HG03196 (cell line): ENCODE results near the gene CH25H.

Source experiments
- ATAC-seq: cut with Tn5 transposase; IDR thresholded peaks from one replicate; pipeline ENCODE4 v1.9.1; 2021; ENCODE audit not compliant: unreplicated experiment

Gene CH25H

GRCh38 chr10:89233033-89233432 lies 25.9 kb upstream of the CH25H start:
- no peak for ATAC-seq

- ATAC-seq: no peak
Measured at GRCh38 chr10:89228962-89229361, 21.8 kb upstream of the CH25H start.

GRCh38 chr10:89228146-89228545 lies 21.0 kb upstream of the CH25H start:
- no peak for ATAC-seq

- no peak for ATAC-seq
Measured at GRCh38 chr10:89226891-89227290, 19.8 kb upstream of the CH25H start.

- no peak for ATAC-seq
Measured at GRCh38 chr10:89224739-89225443, 17.8 kb upstream of the CH25H start.

- ATAC-seq: no peak
Measured at GRCh38 chr10:89221919-89222318, 14.8 kb upstream of the CH25H start.

- ATAC-seq: no peak
Measured at GRCh38 chr10:89219513-89220218, 12.5 kb upstream of the CH25H start.

- ATAC-seq: no peak
Measured at GRCh38 chr10:89217057-89217990, 10.2 kb upstream of the CH25H start.

GRCh38 chr10:89216056-89216455 lies 8.9 kb upstream of the CH25H start:
- no peak for ATAC-seq

GRCh38 chr10:89215511-89215910 lies 8.4 kb upstream of the CH25H start:
- no peak for ATAC-seq

- no peak for ATAC-seq
Measured at GRCh38 chr10:89214566-89215165, 7.5 kb upstream of the CH25H start.

- no peak for ATAC-seq
Measured at GRCh38 chr10:89213191-89213808, 6.2 kb upstream of the CH25H start.

GRCh38 chr10:89210794-89211425 lies 3.8 kb upstream of the CH25H start:
- no peak for ATAC-seq

- no peak for ATAC-seq
Measured at GRCh38 chr10:89209718-89210117, 2.6 kb upstream of the CH25H start.

- ATAC-seq: no peak
Measured at GRCh38 chr10:89207801-89208551, 859 bp upstream of the CH25H start.

GRCh38 chr10:89206402-89207180 lies 526 bp downstream of the CH25H start:
- ATAC-seq: no peak

GRCh38 chr10:89204621-89205185 lies 2.4 kb downstream of the CH25H start:
- no peak for ATAC-seq

- no peak for ATAC-seq
Measured at GRCh38 chr10:89203237-89203636, 3.9 kb downstream of the CH25H start.
